Measurements from ENCODE around the gene DSCAML1.
A peak's percentile ranks its signal among the peaks of the same experiment; 100 is the strongest.

Gene DSCAML1

DNA sequence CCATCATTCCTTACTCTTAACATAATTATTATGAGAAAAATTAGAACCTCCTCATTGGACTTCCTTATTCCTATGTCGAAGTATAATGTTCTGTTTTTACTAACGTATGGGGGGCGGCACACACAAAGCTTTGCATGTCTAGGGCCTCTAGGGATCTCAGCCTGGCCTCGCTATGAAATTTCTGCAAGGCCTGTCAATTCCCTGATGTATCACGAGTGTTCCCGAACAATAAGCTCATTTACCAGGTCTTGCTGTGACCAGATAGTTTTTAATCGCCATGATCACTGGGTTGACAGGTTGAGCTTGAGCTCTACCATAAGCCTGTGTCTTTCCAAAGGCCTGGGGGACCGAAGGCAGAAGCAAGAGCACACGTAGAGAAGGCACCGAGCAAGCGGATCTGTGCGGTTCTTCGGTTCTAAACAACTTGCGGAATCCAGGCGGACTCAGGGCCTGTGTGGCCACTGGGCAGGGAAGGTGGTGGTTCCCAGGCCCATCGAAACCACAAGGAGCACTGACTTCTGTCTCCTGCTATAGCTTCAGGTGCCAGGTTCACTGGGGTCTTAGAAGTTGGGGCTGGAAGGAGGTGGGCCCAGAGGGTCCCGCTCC lies 37.9 kb upstream of the DSCAML1 start:
- Mint-ChIP-seq H3K4me1 (peaks cover 50% of the 10 kb centered on the region), H3K27ac (peak overlapping the region; percentile 29), H3K36me3 (no peaks in the 10 kb centered on the region), H3K4me3 (no peak overlapping the region), H3K9me3 (no peaks in the 10 kb centered on the region)
- no peak for ATAC-seq
- DNase-seq (ENCODE audit: low spot score in 2 of 2) = no peak

DNA sequence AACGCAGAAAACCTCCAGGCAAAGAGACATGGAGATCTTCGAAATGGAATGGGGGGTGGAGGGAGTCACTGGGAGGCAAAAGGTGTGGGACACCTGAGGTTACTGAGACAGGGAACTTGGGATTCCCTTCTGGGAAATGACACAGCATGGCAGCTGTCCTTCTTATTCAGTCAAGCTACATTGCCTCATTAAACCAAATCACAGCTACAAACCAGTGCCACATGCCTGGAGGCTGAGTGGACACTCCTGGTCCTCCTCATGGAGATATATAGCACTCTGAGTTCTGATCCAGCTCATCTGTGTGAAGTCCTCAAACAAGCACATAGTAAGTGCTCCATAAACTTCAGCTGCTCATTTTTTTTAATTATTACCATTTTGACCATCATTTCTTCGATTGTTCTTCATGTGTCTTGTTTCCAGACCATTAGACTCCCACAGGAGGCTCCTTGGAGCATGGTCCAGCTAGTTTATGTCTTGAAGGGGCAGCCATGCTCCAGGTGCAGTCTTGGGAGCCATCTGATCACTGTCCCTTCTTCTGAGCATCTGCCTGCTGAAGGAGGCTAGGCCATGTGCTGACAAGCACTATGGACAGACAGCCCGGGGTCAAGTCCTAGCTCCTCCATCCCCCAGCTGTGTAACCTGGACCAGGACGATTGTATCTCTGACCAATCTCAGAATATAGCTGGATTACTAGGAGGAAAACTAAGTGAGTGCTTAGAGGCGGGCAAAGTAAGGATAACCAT lies 37.2 kb upstream of the DSCAML1 start:
- DNase-seq (ENCODE audit: low spot score in 2 of 2) = no peak
- H3K4me3 Mint-ChIP-seq = no peak overlapping the region

DNA sequence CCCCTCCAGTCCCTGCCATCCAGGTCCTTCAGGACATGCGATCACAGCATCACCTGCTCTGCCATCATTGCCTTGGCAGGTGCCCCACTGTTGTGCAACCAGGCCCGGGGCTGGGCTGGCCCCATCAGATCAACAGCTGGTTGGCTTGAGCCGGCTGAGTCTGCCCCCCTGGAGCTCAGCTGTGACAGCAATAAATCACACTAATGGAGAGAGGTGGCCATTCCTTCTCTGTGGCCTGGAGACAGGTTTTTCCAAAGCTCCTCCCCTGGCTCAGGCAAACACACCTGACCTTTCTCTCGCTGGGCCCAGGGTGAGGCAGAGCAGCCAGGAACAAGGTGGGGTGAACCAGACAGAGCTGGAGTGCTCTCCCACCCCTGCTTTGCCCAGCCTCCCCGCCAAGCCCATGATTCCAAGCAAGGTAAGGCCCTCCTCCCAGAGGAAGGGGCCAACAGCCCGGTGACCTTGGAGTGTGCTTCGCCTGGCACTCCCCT lies 36.4 kb upstream of the DSCAML1 start:
- Mint-ChIP-seq H3K4me1 (peaks cover 56% of the 10 kb centered on the region), H3K9me3 (no peaks in the 10 kb centered on the region), H3K36me3 (no peaks in the 10 kb centered on the region), H3K4me3 (no peak overlapping the region), H3K27ac (peak overlapping the region; percentile 58)
- no peak for DNase-seq (ENCODE audit: low spot score in 2 of 2)
- no peak for ATAC-seq

More for the DNA sequence above, 37.2 kb upstream of the DSCAML1 start:
- H3K36me3 Mint-ChIP-seq = no peaks in the 10 kb centered on the region
- ATAC-seq = no peak
- peak overlapping the region; percentile 58 for H3K27ac Mint-ChIP-seq
- peaks cover 54% of the 10 kb centered on the region for H3K4me1 Mint-ChIP-seq
- no peaks in the 10 kb centered on the region for H3K9me3 Mint-ChIP-seq

DNA sequence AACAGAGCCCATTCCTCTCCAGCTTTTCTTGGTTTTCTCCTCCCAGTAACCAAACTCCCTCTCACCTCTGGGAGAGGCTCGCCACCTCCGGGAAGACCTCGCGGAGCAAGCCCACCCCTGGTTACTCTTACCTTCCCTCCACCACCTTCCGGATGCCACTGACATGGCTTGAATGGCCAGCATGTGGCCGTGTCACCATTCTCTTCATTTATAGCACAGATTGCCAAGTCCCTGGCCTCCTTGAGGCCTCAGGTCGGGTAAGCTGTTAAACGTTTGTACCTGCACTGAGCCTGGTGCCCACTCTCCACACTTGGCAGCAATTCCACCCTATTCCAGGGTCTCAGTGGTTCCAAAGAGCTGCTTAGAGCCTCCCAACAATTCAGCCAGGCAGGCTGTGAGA lies 35.5 kb upstream of the DSCAML1 start:
- DNase-seq (ENCODE audit: low spot score in 2 of 2) (no peak), ATAC-seq (no peak)
- Mint-ChIP-seq H3K9me3 (no peaks in the 10 kb centered on the region), H3K36me3 (peaks cover 5% of the 10 kb centered on the region), H3K4me1 (peaks cover 56% of the 10 kb centered on the region), H3K27ac (peak overlapping the region; percentile 74), H3K4me3 (no peak overlapping the region)

DNA sequence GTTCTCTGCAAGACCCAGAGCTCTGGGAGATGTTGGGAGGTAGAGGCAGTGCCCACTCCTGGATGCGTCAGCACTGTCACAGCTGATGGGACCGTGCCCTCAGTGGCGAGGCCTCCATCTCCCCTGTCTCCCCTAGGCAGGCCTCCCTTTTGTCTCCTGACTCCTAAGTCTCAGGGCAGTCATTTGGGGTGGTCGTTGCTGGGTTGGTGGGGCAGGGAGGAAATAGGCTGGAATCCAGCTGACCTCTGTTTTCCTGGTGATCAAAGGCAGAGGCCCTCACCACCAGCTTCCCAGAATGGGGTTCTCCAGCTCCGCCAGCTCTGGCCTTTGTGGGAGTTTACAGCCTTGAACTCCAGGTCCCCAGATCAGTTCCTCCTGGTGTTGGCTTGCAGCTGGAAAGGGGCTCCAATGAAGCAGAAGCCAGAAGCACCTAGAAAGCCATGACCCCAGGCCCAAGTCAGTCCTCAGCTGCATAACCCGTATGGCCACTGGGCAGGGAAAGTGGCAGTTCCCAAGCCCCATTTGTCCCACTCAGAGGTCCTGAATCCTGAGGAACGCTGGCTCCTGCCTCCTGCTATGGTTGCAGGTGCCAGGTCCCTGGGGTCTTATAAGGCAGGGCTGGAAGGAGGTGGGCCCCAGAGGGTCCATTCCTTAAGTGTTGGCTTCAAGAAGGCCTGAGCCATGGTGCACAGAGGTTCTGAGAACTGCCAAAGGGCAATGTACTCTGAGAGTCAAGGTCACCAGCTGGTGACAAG lies 34.8 kb upstream of the DSCAML1 start:
- Mint-ChIP-seq H3K36me3 (peaks cover 6% of the 10 kb centered on the region), H3K4me1 (peaks cover 54% of the 10 kb centered on the region), H3K27ac (peak overlapping the region; percentile 92), H3K4me3 (no peak overlapping the region), H3K9me3 (no peaks in the 10 kb centered on the region)
- ATAC-seq (no peak), DNase-seq (ENCODE audit: low spot score in 2 of 2) (no peak)

DNA sequence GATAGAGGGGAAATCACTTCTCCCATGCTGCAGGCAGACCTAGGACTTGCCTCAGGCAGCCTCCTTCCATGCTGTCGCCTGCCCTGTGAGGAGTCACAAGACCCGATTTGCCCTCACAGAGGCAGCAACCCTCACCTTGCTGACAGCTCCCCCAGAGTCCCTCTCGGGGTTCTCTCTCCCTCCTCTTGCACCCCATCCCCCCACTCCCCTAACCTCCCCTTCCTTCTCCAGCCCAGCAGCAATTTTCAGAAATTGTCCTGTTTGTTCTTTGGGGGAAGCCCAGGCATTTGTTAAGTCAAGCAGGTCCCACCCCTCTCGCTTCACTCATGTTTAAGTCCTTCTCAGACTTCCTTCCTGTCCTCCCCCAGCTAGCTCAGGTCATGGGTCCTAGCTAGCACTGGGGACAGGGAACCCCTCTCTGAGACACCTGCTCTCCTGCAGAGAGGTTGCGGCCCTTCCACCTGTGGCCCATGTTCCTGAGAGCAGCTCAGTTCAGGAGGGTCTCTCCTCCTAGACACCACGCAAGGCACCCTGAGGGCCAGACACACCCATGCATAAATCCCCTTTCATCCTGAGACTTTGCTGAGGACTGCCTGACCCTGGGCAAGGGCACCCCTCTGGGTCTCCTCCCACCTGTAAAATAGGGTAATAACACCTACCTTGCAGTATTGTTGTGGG lies 33.8 kb upstream of the DSCAML1 start:
- no peak for DNase-seq (ENCODE audit: low spot score in 2 of 2)
- H3K36me3 Mint-ChIP-seq = peaks cover 6% of the 10 kb centered on the region
- H3K4me1 Mint-ChIP-seq = peaks cover 57% of the 10 kb centered on the region
- H3K9me3 Mint-ChIP-seq = no peaks in the 10 kb centered on the region
- peak overlapping the region; percentile 92 for H3K27ac Mint-ChIP-seq
- peak overlapping the region; percentile 29 for H3K4me3 Mint-ChIP-seq
- ATAC-seq = no peak

DNA sequence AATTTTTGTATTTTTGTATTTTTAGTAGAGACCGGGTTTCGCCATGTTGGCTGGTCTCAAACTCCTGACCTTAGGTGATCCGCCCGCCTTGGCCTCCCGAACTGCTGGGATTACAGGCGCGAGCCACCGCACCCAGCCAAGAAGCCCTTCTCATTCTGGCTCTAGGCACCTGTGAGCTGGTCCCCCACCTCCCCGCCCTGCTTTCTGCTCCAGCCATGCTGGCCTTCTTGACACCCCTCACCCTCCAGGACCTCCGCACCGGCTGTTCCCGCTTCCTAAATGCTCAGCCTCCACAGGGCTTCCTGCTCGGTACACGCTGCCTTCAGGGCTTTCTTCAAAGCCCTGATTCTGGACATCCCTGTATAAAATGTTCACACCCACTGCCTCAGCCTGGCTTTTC lies 33.1 kb upstream of the DSCAML1 start:
- DNase-seq (ENCODE audit: low spot score in 2 of 2) (no peak), ATAC-seq (no peak)
- peak overlapping the region; percentile 92 for H3K27ac Mint-ChIP-seq
- H3K9me3 Mint-ChIP-seq = no peaks in the 10 kb centered on the region
- H3K4me3 Mint-ChIP-seq = peak overlapping the region; percentile 29
- H3K36me3 Mint-ChIP-seq = peaks cover 6% of the 10 kb centered on the region
- peaks cover 65% of the 10 kb centered on the region for H3K4me1 Mint-ChIP-seq

DNA sequence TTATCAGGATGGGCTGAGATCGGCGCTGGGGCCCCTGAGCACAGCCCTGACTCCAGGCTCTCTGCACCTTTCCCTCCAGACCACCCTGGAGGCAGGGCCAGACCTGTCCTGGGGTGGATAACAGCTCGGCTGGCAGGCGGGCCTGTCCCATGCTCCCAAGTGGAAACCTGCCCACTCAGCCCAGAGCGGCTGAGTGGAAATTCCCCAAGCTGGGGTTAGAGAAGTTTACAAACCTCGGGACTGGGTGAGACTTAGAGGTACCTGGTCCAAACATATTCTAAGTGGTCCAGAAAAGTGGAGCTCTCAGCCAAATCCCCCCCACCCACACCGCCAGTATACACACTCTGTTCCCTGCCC lies 32.3 kb upstream of the DSCAML1 start:
- Mint-ChIP-seq H3K4me3 (peak overlapping the region; percentile 58), H3K9me3 (no peaks in the 10 kb centered on the region), H3K36me3 (peaks cover 6% of the 10 kb centered on the region), H3K27ac (peak overlapping the region; percentile 92), H3K4me1 (peaks cover 72% of the 10 kb centered on the region)
- DNase-seq (ENCODE audit: low spot score in 2 of 2) (no peak), ATAC-seq (no peak)

DNA sequence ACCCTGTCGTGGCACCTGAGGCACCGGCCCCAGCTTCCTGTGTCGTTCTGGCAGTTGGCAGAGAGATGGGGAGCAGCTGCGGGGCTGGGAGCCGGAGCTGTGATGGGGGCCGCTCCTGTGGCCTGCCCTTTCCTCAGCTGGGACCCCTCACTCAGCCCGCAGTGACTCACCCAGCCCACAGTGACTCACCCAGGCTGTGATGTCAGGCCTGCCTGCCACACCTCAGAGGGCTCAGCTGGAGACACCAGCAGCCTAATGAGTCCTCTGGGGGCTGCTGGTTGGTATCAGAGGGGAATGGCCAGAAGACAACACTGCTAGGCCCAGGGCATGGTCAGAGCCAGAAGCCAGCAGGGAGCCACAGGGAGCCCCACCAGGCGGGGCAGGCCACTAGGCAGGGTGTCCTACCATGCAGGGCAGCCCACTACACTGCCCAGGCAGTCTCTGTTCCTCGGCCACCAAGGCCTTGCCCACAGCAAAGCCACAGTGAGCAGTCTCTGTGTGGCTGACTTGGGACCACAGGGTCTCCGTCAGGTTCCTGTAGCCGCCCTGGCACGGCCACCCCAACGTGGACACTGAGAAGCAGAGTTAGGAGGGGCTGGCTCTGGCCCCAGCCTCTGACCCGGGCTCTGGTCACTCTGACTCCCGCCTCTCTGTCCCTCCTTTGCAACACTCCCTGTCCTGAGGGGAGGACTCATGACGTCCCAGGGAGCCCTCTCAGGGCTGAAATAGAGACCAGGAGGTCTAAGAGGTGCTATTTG lies 31.8 kb upstream of the DSCAML1 start:
- H3K4me1 Mint-ChIP-seq = peaks cover 77% of the 10 kb centered on the region
- peak overlapping the region; percentile 92 for H3K27ac Mint-ChIP-seq
- DNase-seq (ENCODE audit: low spot score in 2 of 2) (peak; percentile 64 to 87), ATAC-seq (peak; percentile 97)
- H3K4me3 Mint-ChIP-seq = peak overlapping the region; percentile 58
- peaks cover 6% of the 10 kb centered on the region for H3K36me3 Mint-ChIP-seq
- H3K9me3 Mint-ChIP-seq = no peaks in the 10 kb centered on the region

DNA sequence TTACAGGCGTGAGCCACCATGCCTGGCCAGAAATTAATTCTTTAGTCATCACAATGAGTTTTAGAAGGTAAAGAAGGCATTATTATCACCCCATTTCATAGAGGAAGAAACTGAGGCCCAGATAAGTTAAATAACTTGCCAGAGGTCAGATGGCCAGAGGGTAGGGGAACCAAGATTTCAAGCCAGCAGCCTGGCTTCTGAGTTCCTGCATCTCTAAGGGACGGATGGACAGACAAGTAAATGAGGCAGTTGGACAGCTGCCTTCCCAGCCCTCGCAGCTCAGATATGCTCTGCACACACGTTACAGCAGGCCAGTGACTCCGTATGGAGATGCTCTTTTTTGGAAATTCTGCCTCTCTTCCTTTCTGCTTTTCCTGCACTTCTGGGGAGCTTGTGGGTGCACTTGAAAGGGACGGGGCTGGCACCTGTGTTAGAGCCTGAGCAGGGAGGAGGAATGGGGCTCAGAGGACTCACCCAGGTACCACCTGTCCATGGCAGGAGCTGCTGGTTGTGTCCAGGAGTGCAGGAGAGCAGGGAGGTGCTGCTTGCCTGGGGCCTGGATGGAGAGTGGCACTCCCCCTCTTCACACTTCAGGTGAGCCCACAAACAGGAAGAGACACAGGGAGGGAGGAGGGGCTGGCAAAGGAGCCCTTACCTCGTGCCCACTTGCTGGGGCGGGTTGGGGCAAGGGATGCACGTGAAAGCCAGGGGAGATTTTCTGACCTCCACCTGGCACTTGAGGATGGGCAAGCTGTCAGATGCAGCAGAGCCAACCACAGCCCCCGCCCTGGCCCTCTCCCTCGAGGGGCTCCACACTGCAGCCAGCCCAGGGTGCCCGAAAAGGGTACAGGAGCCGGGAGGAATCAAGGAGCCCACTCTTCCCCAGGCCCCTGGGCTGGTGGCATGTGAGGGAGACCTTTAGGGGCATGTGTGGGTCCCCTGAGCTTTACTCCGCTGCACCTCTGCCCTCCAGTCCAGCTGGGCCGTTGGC lies 30.8 kb upstream of the DSCAML1 start:
- peaks cover 87% of the 10 kb centered on the region for H3K4me1 Mint-ChIP-seq
- ATAC-seq = no peak
- peak overlapping the region; percentile 58 for H3K4me3 Mint-ChIP-seq
- peak overlapping the region; percentile 92 for H3K27ac Mint-ChIP-seq
- no peaks in the 10 kb centered on the region for H3K9me3 Mint-ChIP-seq
- H3K36me3 Mint-ChIP-seq = peaks cover 6% of the 10 kb centered on the region
- DNase-seq (ENCODE audit: low spot score in 2 of 2) = no peak

DNA sequence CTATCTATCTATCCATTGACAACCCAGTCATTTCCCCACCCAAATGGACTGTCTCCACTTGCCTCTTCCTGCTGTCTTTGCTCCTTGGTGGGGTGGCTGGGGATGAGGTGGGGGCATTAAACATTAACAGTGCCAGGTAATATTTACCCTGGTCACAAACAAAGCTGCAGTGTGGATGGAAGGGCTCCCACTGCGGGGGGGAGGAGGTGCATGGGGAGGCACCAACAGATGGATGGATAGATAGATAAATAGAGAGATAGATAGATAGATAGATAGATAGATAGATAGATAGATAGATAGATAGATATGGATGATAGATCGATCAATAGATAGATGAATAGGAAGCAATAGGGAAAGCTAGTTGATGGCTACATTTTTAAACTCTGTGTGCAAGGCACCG lies 29.8 kb upstream of the DSCAML1 start:
- no peak overlapping the region for H3K4me3 Mint-ChIP-seq
- H3K9me3 Mint-ChIP-seq = no peaks in the 10 kb centered on the region
- DNase-seq (ENCODE audit: low spot score in 2 of 2) = no peak

DNA sequence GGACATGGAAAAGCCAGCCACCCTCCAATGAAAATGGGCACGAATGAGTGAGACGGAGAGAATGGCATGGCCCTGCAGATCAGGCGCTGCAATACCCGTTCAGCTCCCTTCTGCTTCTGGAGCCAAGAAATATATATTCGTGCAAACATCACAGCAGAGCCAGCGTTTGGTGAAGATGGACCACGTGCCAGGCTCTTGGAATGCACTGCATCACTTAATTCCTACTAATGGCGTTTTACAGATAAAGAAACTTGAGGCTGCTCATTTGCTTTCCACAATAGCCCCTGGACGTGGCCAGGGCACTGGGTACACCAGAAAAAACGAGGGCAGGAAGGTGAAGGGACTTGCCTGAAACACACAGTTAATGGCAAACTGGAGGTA lies 29.2 kb upstream of the DSCAML1 start:
- ATAC-seq = no peak
- H3K9me3 Mint-ChIP-seq = no peaks in the 10 kb centered on the region

More for the DNA sequence above, 29.8 kb upstream of the DSCAML1 start:
- peaks cover 6% of the 10 kb centered on the region for H3K36me3 Mint-ChIP-seq
- H3K27ac Mint-ChIP-seq = no peak overlapping the region
- no peak for ATAC-seq
- H3K4me1 Mint-ChIP-seq = peaks cover 86% of the 10 kb centered on the region

DNA sequence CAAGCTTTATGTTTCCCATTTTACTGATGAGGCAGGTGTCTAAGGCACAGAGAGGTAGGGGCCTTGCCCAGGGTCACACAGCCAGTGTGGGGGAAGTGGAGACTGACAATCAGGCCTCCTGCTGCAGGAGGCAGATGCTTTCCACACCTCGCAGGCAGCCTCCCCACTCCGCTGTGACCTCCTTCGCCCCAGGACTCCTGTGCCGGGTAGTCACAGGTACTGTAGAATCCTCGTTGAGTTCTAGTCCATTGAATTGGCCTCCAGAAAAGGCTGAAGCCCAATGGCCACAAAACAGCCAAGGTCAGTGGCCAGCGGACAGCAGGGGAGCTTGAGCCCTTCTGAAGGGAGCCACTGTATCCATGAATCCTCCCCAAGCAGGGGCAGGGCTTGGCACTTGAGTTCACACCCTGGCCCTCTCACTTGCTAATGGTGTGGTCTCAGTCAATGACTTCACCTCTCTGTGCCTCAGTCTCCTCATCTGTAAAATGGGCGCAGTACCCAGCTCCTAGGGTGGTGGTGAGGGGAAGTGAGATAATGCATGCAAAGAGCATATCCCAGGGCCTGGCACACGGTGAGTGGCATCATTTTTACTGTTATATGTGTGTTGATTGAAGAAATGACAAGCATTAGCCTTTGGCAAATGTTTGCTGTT lies 28.6 kb upstream of the DSCAML1 start:
- no peak for ATAC-seq
- H3K9me3 Mint-ChIP-seq = no peaks in the 10 kb centered on the region
- H3K4me3 Mint-ChIP-seq = no peak overlapping the region
- peak overlapping the region; percentile 93 for H3K27ac Mint-ChIP-seq
- no peak for DNase-seq (ENCODE audit: low spot score in 2 of 2)
- H3K4me1 Mint-ChIP-seq = peaks cover 84% of the 10 kb centered on the region
- H3K36me3 Mint-ChIP-seq = peaks cover 6% of the 10 kb centered on the region

More for the DNA sequence above, 29.2 kb upstream of the DSCAML1 start:
- DNase-seq (ENCODE audit: low spot score in 2 of 2) = no peak
- Mint-ChIP-seq H3K27ac (no peak overlapping the region), H3K36me3 (peaks cover 6% of the 10 kb centered on the region), H3K4me1 (peaks cover 89% of the 10 kb centered on the region), H3K4me3 (no peak overlapping the region)
